Thoracic aorta (tissue), 2 donors: ENCODE data around the gene IFT43. TPM values are rescaled to one million over a fixed set of nuclear protein-coding genes. Genes with fewer than 3 reads are reported as not detected.

Experiments
- ATAC-seq: fragments of 150-250 bp; one replicate; pipeline ENCODE4 v1.8.0; 2017; ENCODE audit warnings: low read depth; ENCODE audit not compliant: insufficient number of reproducible peaks, low FRiP score
- DNase-seq: peaks from one replicate; pipeline ENCODE4 v3.0.0-alpha.2; 2020; ENCODE audit warnings: low spot score
- H3K27ac ChIP-seq, 2 donors: fragments of 200-600 bp; sonication (generic); 1 replicate in 1 of 2; 2 replicates in 1 of 2; pipeline ENCODE4 v1.5.1; 2016; ENCODE audit warnings: mild to moderate bottlenecking in 2 of 2, moderate library complexity in 2 of 2
- H3K27me3 ChIP-seq: fragments of 200-600 bp; sonication (generic); replicated peaks from 2 replicates; pipeline ENCODE4 v1.6.0; 2016; ENCODE audit warnings: mild to moderate bottlenecking; ENCODE audit not compliant: insufficient read depth
- H3K36me3 ChIP-seq: fragments of 200-600 bp; sonication (generic); one replicate; pipeline ENCODE4 v1.5.1; 2016
- H3K4me1 ChIP-seq, 2 donors: fragments of 200-600 bp; sonication (generic); 1 replicate in 1 of 2; 2 replicates in 1 of 2; pipeline versions ENCODE4 v1.5.1 to v1.6.0; 2016; ENCODE audit warnings: low read depth in 2 of 2, mild to moderate bottlenecking in 1 of 2; ENCODE audit not compliant: control insufficient read depth in 1 of 2
- H3K4me3 ChIP-seq: fragments of 200-600 bp; sonication (generic); 2 replicates; pipeline ENCODE4 v1.5.1; 2016; ENCODE audit warnings: mild to moderate bottlenecking
- H3K9me3 ChIP-seq: fragments of 200-600 bp; sonication (generic); 2 replicates; pipeline ENCODE4 v1.5.1; 2016
- CTCF ChIP-seq: fragments of 200-600 bp; sonication (generic); IDR thresholded peaks from one replicate; pipeline ENCODE4 v1.5.1; 2019; ENCODE audit warnings: antibody characterized with exemption
- total RNA-seq, 2 donors: library from RNA; depleted of rRNA; stranded (reverse); fragments of >200 nt; gene quantifications; one replicate each; pipeline versions ENCODE4 v1.1.0 to v1.2.3, GENCODE V29; 2016

IFT43 gene
- total RNA-seq, 2 donors from 2014 or later = 27.5 to 80.8 TPM

GRCh38 chr14:76101391-76102379 lies 116.1 kb downstream of the IFT43 start:
- Histone ChIP-seq H3K27ac (no peak overlapping the region), H3K27me3 (no peaks in the 10 kb centered on the region), H3K9me3 (no peaks in the 10 kb centered on the region), H3K4me1 (peaks cover 0 to 12% of the 10 kb centered on the region in 2 donors), H3K4me3 (no peak overlapping the region), H3K36me3 (no peaks in the 10 kb centered on the region)
- TF ChIP-seq CTCF = no peak
- DNase-seq (no peak), ATAC-seq (no peak)

DNA sequence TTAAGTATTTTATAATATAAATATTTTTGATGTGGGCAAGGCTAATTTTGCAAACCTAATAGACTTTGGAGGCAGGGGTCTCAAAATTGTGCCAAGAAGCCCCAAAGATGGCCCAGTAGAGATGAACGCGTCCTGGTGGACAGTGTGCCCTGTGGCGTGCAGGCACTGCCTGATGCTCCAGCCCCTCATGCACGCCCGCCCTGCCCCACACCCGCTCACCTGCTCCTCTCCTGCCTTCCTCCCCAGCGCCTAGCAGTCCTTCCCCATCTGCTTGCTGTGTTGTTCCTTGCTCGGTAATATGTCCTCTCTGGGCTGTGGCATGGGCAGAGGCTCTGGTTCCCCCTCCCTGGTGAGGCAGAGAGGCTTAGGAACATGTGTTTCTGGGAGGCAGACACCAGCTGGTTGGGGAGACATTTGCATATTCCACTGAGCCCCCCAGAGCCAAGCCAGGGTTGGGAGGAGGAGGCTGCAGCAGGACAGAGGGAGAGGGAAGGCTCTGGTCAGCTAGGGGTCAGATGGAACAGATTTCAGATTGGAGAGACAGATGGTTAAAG lies 119.3 kb downstream of the IFT43 start:
- Histone ChIP-seq H3K36me3 (no peaks in the 10 kb centered on the region), H3K4me1 (peaks cover 0 to 12% of the 10 kb centered on the region in 2 donors), H3K9me3 (no peaks in the 10 kb centered on the region), H3K27me3 (no peaks in the 10 kb centered on the region), H3K27ac (no peak overlapping the region), H3K4me3 (no peak overlapping the region)
- DNase-seq (no peak), ATAC-seq (no peak)
- no peak for TF ChIP-seq CTCF

GRCh38 chr14:76106188-76106587 lies 120.6 kb downstream of the IFT43 start:
- no peak overlapping the region for H3K4me3 ChIP-seq
- H3K9me3 ChIP-seq = no peaks in the 10 kb centered on the region
- H3K27ac ChIP-seq = no peak overlapping the region
- TF ChIP-seq CTCF = no peak
- no peaks in the 10 kb centered on the region for H3K36me3 ChIP-seq
- no peak for ATAC-seq
- H3K27me3 ChIP-seq = no peaks in the 10 kb centered on the region
- no peak for DNase-seq
- H3K4me1 ChIP-seq = peaks cover 0 to 7% of the 10 kb centered on the region in 2 donors

GRCh38 chr14:76109087-76109880 lies 123.7 kb downstream of the IFT43 start:
- H3K36me3 ChIP-seq = no peaks in the 10 kb centered on the region
- DNase-seq = no peak
- no peak overlapping the region for H3K4me3 ChIP-seq
- no peaks in the 10 kb centered on the region for H3K27me3 ChIP-seq
- no peak for ATAC-seq
- no peaks in the 10 kb centered on the region for H3K9me3 ChIP-seq
- TF ChIP-seq CTCF = no peak
- no peaks in the 10 kb centered on the region for H3K4me1 ChIP-seq
- no peak overlapping the region for H3K27ac ChIP-seq
